Measurements from ENCODE around the gene PHF20. TPM values are rescaled to one million over a fixed set of nuclear protein-coding genes. Genes with fewer than 3 reads are reported as not detected.

PHF20 gene
- total RNA-seq, 4 donors from 2014 or later: 35.3 to 109 (median 76.5) TPM

GRCh38 chr20:35967979-35968640, 196.3 kb downstream of the PHF20 start, which contains the start of gene CNBD2:
Gene CNBD2 (plus strand): TSS chr20:35968590. CDS start chr20:35968763, 173 bp downstream.
- Histone ChIP-seq H3K27me3 (no peaks in the 10 kb centered on the region), H3K4me1 (no peaks in the 10 kb centered on the region), H3K9me3 (no peaks in the 10 kb centered on the region), H3K4me3 (no peak within 1 kb of the TSS), H3K27ac (no peak within 1 kb of the TSS), H3K36me3 (no peaks in the 10 kb centered on the region)
- intact Hi-C loops (cut with DNase I; ENCODE audit: low total_unique reads): no loop called here
- TF ChIP-seq CTCF (IDR thresholded peaks at IDR 0.05) (no peak), POLR2A (IDR thresholded peaks at IDR 0.05) (no peak)
- DNase-seq: no peak

- Histone ChIP-seq H3K27me3 (no peaks in the 10 kb centered on the region), H3K9me3 (no peaks in the 10 kb centered on the region), H3K27ac (no peak overlapping the region), H3K4me1 (no peaks in the 10 kb centered on the region), H3K4me3 (no peak overlapping the region), H3K36me3 (no peaks in the 10 kb centered on the region)
- intact Hi-C loops (cut with DNase I; ENCODE audit: low total_unique reads): no loop called here
- DNase-seq: no peak
- TF ChIP-seq POLR2A (IDR thresholded peaks at IDR 0.05) (no peak), CTCF (IDR thresholded peaks at IDR 0.05) (no peak)
Measured at GRCh38 chr20:35968930-35969329, 197.1 kb downstream of the PHF20 start.

- H3K4me3 ChIP-seq: no peak overlapping the region
- H3K36me3 ChIP-seq: no peaks in the 10 kb centered on the region
- no peak for DNase-seq
- H3K4me1 ChIP-seq: no peaks in the 10 kb centered on the region
- intact Hi-C loops (cut with DNase I; ENCODE audit: low total_unique reads): no loop called here
- no peak overlapping the region for H3K27ac ChIP-seq
- no peaks in the 10 kb centered on the region for H3K9me3 ChIP-seq
- no peaks in the 10 kb centered on the region for H3K27me3 ChIP-seq
- TF ChIP-seq POLR2A (IDR thresholded peaks at IDR 0.05) (no peak), CTCF (IDR thresholded peaks at IDR 0.05) (no peak)
Measured at GRCh38 chr20:35971981-35972380, 200.2 kb downstream of the PHF20 start.

GRCh38 chr20:35972462-35972861, 200.6 kb downstream of the PHF20 start:
- DNase-seq: no peak
- Histone ChIP-seq H3K27me3 (no peaks in the 10 kb centered on the region), H3K36me3 (no peaks in the 10 kb centered on the region), H3K27ac (no peak overlapping the region), H3K4me3 (no peak overlapping the region), H3K4me1 (no peaks in the 10 kb centered on the region), H3K9me3 (no peaks in the 10 kb centered on the region)
- TF ChIP-seq CTCF (IDR thresholded peaks at IDR 0.05): no peak
- no peak for TF ChIP-seq POLR2A (IDR thresholded peaks at IDR 0.05)
- intact Hi-C loops (cut with DNase I; ENCODE audit: low total_unique reads): no loop called here

GRCh38 chr20:35974256-35974655, 202.4 kb downstream of the PHF20 start:
- no peak overlapping the region for H3K4me3 ChIP-seq
- H3K4me1 ChIP-seq: no peaks in the 10 kb centered on the region
- no peaks in the 10 kb centered on the region for H3K27me3 ChIP-seq
- no peaks in the 10 kb centered on the region for H3K9me3 ChIP-seq
- intact Hi-C loops (cut with DNase I; ENCODE audit: low total_unique reads): no loop called here
- no peak for DNase-seq
- no peaks in the 10 kb centered on the region for H3K36me3 ChIP-seq
- TF ChIP-seq CTCF (IDR thresholded peaks at IDR 0.05) (no peak), POLR2A (IDR thresholded peaks at IDR 0.05) (no peak)
- no peak overlapping the region for H3K27ac ChIP-seq
